GM21723 (cell line): ENCODE results near the gene FAM168A.

Source experiments
- ATAC-seq: cut with Tn5 transposase; IDR thresholded peaks from one replicate; pipeline ENCODE4 v1.9.1; 2021; ENCODE audit warnings: mild to moderate bottlenecking, moderate library complexity; ENCODE audit not compliant: unreplicated experiment

FAM168A gene

DNA sequence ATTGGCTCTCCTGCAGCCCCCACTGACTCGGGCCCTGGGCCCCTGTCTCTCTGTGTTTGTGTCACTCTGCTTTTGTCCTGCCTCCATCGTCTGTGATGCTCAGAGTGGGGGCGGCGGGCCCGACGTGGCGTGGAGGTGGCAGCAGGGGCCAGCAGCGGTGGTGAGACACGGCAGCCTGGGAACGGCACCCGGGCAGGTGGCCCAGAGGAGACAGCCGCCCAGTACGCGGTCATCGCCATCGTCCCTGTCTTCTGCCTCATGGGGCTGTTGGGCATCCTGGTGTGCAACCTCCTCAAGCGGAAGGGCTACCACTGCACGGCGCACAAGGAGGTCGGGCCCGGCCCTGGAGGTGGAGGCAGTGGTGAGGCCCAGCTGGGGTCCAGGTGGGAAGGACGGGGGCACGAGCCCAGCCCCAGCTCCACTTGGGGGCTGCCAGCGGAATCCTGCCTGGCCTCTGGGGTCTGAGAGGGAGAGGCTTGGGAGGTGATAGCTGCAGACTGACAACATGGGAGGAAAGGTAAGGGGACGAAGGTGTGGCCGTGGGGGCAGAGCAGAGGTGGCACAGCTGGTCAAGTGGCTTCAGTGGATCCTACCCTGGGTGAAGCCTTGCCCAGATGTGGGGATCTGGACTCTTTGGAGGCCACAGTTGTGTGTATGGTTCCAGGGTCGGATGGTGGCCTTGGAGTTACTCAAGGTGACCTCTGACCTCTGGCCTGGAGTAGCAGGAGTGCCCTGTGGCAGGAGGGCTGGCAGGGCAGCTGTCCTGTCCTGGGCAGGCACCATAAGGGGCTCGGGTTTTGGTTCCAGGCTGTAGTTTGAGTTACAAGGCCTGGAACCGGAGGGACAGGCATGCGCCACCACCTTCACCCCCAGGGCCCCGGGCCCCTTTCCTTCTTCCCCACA is 205.6 kb downstream of the FAM168A start:
- ATAC-seq, result no peak

DNA sequence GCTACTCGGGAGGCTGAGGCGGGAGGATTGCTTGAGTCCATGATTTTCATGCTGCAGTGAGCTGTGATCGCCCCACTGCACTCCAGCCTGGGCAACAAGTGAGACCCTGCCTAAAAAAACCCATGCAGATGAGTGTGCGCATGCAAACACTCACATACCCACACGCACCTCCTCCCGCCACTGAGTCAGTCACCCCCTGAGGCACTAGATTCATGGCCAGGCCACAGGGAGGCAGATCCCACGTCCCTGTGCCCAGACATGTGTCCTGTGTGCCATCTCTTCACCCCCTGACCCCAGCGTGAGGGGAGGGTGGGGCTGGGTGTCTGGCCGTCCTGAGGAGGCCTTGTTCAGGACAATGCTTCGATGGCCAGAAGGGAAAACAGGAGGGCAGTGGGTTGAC is 206.2 kb downstream of the FAM168A start:
- ATAC-seq, result no peak

DNA sequence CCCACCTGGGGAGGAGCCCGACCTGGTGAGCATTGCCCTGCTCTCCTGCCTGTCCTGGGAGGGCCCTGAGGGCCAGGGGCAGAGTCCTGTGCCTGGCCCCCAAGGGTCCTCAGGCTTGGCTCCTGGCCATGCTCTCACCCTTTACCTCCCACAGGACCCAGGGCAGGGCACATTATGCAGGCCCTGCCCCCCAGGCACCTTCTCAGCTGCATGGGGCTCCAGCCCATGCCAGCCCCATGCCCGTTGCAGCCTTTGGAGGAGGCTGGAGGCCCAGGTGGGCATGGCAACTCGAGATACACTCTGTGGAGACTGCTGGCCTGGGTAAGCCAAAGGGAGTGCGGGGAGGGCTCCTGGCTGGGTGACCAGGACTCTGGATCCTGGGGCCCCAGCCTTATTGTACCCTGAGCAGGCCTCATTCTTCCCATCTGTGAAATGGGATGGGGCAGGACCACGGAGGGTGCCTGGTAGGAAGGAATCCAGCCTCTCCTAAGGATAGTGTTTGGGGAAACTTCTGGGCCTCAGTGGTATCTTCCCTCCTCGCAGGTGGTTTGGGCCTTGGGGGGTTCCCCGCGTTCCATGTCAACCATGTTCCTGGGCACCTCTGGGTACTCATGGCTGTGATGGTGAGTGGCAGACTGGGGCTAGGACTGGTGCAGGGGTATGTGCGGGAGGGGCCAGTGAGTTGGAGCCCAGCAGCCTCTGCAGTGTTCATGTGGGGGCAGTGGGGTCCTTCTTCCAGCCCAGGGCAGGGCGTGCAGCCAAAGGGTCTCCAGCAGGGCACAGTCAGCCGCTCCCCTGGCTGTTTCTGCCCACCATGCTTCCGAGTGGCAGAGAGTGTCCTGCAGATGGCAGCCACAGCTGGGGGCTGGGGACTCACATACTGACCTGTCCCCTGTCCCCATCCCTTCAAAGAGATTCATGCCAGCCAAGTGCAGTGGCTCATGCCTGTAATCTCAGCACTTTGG is 207.0 kb downstream of the FAM168A start:
- ATAC-seq, result no peak

GRCh38 chr11:73389916-73390315 is 208.0 kb downstream of the FAM168A start:
- ATAC-seq, result no peak

DNA sequence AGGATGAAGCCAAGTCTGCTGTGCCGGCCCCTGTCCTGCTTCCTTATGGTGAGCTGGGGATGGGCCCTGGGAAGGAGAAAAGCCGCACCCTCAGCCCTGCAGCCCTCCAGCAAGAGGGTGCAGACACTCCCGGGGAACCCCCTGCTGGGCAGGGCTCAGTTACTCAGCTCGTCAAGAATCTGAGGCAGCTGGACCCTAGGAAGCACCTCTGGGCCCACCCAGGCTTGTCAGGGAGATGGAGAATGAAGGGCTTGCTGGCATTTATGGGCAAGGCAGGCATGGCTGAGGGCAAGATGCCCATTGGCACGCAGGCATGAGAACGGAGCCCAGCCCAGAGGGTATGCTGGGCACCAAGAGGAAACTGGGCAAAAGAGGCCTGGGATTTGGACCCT is 208.8 kb downstream of the FAM168A start:
- no peak for ATAC-seq

- ATAC-seq, result no peak
Measured at GRCh38 chr11:73388265-73389133, 209.4 kb downstream of the FAM168A start.

DNA sequence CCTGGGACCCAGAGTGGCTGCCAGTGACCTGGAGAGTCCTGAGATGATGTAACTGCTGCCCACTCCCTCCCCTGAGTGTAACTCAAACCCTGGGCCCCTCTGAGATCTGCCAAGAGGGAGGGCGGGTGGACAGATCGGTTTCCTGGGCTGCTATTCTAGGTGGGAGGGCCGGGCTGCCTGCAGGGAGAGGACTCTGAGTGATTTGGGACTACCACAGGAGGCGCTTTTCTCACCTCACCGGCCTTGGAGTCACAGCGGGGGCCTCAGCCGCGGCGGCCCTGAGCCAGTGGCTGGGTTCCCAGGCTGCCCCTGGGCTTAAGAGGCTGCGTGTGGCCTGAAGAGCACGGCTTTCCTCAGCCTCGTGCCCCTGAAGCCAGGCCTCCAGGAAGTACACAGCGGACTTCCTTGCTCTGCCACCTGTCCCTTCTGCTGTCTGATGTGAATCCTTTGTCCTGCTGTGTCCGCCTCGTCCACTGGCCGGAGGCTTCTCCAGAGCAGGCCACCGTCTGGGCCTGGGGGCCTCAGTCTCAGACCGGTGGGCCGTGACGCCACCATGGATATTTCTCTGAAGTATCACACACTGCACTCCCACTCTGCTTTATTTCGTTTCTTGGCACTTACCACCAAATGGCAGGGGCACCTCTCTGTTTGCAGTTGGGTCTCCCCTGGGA is 210.2 kb downstream of the FAM168A start:
- ATAC-seq, result no peak

GRCh38 chr11:73386546-73386945 is 211.4 kb downstream of the FAM168A start:
- no peak for ATAC-seq

DNA sequence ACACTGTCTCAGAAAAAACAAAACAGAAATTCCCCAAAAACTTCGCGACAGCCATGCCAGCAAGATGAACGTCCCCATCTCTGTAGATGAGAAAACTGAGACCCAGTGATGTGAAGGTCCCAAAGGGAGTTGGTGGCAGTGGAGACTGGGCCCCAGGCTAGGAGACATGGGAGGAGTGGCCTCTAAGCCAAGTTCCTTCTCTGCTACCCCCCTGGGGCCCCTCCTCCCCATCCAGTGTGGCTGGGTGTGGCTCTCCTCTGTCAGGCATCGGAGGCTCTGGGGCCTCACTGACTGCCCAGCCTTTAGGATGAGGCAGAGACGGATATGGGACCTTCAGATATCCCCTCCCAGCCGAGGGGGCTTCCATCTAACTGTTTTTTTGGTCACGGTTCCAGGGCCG is 211.9 kb downstream of the FAM168A start:
- no peak for ATAC-seq

DNA sequence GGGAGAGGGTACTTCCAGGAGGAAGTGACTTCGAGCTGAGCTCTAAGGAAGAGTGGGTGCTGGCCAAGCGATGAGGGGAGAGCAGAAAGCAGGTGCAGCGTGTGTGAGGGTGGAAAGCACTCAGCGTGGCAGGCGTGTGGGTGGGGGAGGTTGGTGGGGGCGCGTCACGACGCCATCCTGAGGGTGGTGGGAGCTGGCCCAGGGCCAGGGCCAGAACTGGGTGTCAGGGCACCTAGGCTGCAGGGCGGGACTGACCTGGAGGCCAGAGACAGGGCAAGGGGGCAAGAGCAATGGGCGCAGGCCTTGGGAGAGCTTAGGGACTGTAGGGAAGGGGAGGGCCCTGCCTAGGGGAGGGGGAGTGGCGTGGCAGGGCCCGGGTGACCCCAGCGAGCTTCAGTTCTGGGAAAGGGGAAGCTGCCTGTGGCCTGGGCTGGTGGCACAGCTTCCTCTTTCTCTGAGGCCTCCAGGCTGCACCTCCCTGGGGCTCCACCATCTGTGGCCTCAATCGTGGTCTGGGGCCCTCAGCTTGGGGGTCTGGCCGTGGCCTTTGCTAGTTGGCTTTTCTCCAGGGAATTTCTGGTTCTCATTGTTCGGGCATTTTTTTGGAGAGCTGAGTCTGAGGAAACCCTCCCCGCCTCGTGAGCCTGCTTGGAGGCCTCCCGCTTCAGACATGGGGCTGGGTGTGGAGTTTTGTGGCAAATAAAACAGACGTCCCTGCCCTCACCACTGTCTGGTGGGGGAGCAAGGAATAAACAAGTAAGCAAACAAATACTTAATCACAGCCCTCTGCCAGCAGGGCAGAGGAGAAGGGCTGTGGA is 212.8 kb downstream of the FAM168A start:
- peak; percentile 47 for ATAC-seq

DNA sequence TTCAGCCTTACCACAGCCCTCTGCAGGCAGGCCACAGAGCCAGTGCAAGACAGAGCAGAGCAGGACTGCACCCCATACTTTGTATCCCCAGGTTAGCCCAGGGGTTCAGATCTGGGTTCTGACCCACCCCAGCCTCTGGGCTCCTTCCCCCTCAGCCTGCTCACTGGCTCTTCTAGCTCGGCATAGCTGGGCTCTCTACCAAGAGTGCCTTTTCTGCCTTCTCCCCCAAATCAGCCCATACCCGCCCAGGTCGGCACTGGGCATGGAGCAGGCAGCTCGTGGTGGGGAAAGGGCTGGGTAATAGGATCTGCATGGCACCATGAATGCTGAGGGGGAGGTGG is 213.4 kb downstream of the FAM168A start:
- no peak for ATAC-seq

DNA sequence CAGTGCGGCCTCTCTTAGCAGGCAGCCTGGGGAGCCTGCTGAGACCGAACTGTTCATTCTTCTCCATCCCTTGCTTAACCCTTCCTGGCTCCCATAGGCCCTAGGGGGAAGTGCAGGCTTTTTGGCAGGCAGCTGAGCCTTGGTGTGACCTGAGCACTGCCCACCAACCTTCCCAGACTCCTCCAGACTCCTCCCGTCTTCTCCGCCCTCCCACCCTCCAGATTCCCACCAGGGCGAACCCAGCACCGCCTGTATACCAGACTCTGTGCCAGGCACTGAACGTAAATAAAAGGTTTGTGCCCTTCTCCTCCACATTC is 213.8 kb downstream of the FAM168A start:
- no peak for ATAC-seq

- no peak for ATAC-seq
Measured at GRCh38 chr11:73383249-73384124, 214.4 kb downstream of the FAM168A start.

GRCh38 chr11:73382747-73383146 is 215.2 kb downstream of the FAM168A start:
- ATAC-seq, result no peak

DNA sequence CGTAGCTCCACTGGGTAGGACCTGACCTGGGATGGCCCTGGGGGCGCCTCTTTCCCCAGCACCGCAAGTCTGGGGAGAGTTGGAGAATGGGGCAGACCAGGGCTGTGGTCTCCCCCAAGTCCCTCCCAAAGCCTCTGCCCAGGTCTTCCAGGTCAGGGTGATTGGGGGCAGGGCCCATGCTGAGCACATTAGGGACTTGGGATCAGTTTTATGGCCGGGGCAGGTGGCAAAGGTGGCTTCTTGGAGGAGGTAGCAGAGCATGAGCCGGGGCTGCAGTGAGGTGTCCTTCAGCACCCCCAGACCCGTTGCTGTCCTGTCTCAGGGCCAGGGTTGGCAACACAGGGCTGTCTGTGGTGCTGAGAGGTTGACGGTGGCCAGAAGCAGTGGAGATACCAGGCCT is 215.7 kb downstream of the FAM168A start:
- ATAC-seq, result no peak

GRCh38 chr11:73381589-73381988 is 216.3 kb downstream of the FAM168A start:
- no peak for ATAC-seq

- ATAC-seq, result no peak
Measured at GRCh38 chr11:73380897-73381410, 217.0 kb downstream of the FAM168A start.

DNA sequence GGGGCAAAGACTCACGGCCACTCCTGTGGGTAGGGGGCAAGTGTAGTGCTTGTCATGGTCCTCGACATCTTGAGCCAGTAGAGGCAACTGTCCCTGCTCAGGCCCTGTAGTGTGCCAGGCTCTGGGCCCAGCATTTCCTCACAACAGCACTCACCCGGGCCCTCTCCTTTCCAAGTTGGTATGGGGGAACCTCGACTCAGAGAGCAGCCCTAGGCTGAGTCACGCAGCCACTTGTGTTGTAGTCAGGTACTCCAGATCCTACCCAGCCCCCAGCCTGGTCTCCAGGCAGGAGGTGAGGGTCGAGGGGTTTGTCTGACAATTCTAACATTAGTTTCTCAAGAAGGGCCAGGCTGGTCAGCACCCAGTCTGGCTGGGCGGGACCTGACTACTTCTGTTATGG is 217.6 kb downstream of the FAM168A start:
- ATAC-seq, result no peak
